Uterus (tissue), 4 donors: ENCODE data around the gene ZNF487. TPM values are rescaled to one million over a fixed set of nuclear protein-coding genes. Genes with fewer than 3 reads are reported as not detected.

Experiments
- DNase-seq, 2 donors: peaks; one replicate each; pipeline ENCODE4 v3.0.0-alpha.2; 2019 to 2020
- H3K27ac ChIP-seq, 2 donors: fragments of 200-600 bp; sonication (generic); 1 replicate in 1 of 2; 2 replicates in 1 of 2; pipeline ENCODE4 v1.5.1; 2016 to 2018
- H3K27me3 ChIP-seq, 2 donors: fragments of 200-600 bp; sonication (generic); one replicate each; pipeline ENCODE4 v1.5.1; 2018 to 2019; ENCODE audit warnings: control low read depth in 1 of 2
- H3K36me3 ChIP-seq, 2 donors: fragments of 200-600 bp; sonication (generic); one replicate each; pipeline ENCODE4 v1.5.1; 2019; ENCODE audit warnings: control low read depth in 1 of 2
- H3K4me1 ChIP-seq, 2 donors: fragments of 200-600 bp; sonication (generic); one replicate each; pipeline ENCODE4 v1.5.1; 2018 to 2019; ENCODE audit warnings: control low read depth in 1 of 2
- H3K4me3 ChIP-seq, 2 donors: fragments of 200-600 bp; sonication (generic); 1 replicate in 1 of 2; 2 replicates in 1 of 2; pipeline ENCODE4 v1.5.1; 2018 to 2019; ENCODE audit warnings: mild to moderate bottlenecking in 1 of 2
- H3K9me3 ChIP-seq, 2 donors: fragments of 200-600 bp; sonication (generic); one replicate each; pipeline ENCODE4 v1.5.1; 2019; ENCODE audit warnings: control low read depth in 1 of 2
- POLR2A ChIP-seq, 2 donors: fragments of 450-650 bp; IDR thresholded peaks; one replicate each; pipeline ENCODE4 v1.6.1; 2016; ENCODE audit warnings: antibody characterized with exemption in 2 of 2, mild to moderate bottlenecking in 1 of 2, moderate library complexity in 1 of 2
- intact Hi-C: fragments of 100-400 bp; cut with DNase I; formaldehyde crosslinking; loops from one replicate; pipeline ENCODE4 v1.15.1; 2023; ENCODE audit warnings: low total_unique reads
- total RNA-seq, 4 donors: library from RNA; depleted of rRNA in 3 of 4; stranded (reverse); fragments of >200 nt in 3 of 4; gene quantifications; one replicate each; pipeline versions ENCODE4 v1.1.0 to v1.2.4, GENCODE V29; 2014 to 2023
- TF ChIP-seq, protein P1 (sequence below), 4 experiments: fragments of 200-600 bp in 2 of 4; fragments of 450-650 bp in 2 of 4; sonication (generic) in 2 of 4; IDR thresholded peaks; one replicate each; pipeline ENCODE4 v1.5.1; 2016 to 2019; ENCODE audit warnings: antibody characterized with exemption in 4 of 4, mild to moderate bottlenecking in 2 of 4, moderate library complexity in 1 of 4
- donor health status: DM: yes; HTN: yes; CAD: no.

Gene ZNF487
- total RNA-seq, 4 donors from 2014 or later = 15.0 to 22.8 (median 17.8) TPM

DNA sequence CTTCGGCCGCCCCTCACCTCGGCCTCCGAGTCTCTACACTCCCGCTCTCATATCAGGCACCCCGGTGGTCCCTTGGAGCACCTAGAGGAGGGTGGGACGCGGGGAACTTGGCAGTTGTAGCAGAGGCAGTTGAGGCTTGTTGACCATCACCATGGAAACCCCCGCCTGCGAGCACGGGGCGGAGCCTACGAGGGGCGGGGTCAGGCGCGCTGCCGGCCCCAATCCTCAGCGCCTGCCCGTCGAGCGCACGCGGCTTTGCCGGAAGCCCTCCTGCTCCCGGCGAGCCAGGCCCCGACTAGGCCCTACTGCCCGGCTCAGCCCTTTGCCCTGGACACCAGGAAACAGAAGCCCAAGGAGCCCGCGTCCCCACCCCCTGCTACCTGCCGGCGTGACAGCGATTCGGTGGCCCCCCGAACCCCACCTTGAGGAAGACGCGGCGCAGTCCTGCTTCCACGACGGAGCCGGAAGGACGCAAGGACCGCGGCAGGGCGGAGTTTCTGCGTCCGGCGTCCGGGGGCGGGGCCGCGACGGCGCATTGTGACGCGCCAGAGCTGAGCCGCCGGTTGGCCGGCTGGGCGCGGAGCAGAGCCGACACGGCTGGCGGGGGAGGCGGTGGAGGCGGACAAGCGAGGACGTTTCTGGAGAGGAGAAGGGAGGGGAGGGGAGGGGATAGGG, 28.1 kb upstream of the ZNF487 start, which contains the start of gene HNRNPF:
Gene HNRNPF, minus strand, starts transcription at position 477 of the 675 bp plus-strand sequence. CDS start 21,302 bp downstream, outside the sequence.
- Histone ChIP-seq H3K4me3 (peak within 1 kb of the TSS; percentile 77 to 80), H3K9me3 (no peaks in the 10 kb centered on the region), H3K27ac (peak within 1 kb of the TSS; percentile 96 to 98), H3K27me3 (no peaks in the 10 kb centered on the region), H3K4me1 (peaks cover 6% of the 10 kb centered on the region in 2 donors), H3K36me3 (no peaks in the 10 kb centered on the region)
- intact Hi-C loops = no loop called here
- TF ChIP-seq POLR2A (IDR thresholded peaks at IDR 0.05) = peak; percentile 92 to 97
- TF ChIP-seq, protein P1, sequence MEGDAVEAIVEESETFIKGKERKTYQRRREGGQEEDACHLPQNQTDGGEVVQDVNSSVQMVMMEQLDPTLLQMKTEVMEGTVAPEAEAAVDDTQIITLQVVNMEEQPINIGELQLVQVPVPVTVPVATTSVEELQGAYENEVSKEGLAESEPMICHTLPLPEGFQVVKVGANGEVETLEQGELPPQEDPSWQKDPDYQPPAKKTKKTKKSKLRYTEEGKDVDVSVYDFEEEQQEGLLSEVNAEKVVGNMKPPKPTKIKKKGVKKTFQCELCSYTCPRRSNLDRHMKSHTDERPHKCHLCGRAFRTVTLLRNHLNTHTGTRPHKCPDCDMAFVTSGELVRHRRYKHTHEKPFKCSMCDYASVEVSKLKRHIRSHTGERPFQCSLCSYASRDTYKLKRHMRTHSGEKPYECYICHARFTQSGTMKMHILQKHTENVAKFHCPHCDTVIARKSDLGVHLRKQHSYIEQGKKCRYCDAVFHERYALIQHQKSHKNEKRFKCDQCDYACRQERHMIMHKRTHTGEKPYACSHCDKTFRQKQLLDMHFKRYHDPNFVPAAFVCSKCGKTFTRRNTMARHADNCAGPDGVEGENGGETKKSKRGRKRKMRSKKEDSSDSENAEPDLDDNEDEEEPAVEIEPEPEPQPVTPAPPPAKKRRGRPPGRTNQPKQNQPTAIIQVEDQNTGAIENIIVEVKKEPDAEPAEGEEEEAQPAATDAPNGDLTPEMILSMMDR (IDR thresholded peaks at IDR 0.05) = no peak
- DNase-seq = peak; percentile 95 to 96

- intact Hi-C loops = no loop called here
- peak in 1 of 2 donors; percentile 42 for DNase-seq
Measured at GRCh38 chr10:43409385-43410109, 27.4 kb upstream of the ZNF487 start.

DNA sequence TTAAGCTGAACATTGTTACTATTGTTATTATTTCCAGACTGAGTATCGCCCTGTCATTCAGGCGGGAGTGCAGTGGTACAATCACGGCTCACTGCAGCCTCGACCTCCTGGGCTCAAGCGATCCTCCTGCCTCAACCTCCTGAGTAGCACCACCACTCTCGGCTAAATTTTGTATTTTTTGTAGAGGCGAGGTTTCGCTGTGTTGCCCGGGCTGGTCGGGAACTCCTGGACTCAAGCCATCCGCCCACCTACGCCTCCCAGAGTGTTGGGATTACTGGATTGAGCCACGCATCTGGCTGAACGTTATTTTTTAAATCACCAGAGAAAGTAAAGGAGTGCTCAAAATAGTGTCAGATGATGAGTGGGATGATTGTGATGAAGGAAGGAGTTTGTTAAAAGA, 26.6 kb upstream of the ZNF487 start:
- Histone ChIP-seq H3K4me1 (peaks cover 6% of the 10 kb centered on the region in 2 donors), H3K27ac (no peak overlapping the region), H3K36me3 (no peaks in the 10 kb centered on the region), H3K9me3 (no peaks in the 10 kb centered on the region), H3K4me3 (no peak overlapping the region), H3K27me3 (no peaks in the 10 kb centered on the region)
- DNase-seq = no peak
- TF ChIP-seq POLR2A (IDR thresholded peaks at IDR 0.05) = no peak
- TF ChIP-seq, protein P1 (IDR thresholded peaks at IDR 0.05) = no peak
- intact Hi-C loops = no loop called here

More at GRCh38 chr10:43409385-43410109, 27.4 kb upstream of the ZNF487 start:
- peaks cover 6% of the 10 kb centered on the region in 2 donors for H3K4me1 ChIP-seq
- TF ChIP-seq, protein P1 (IDR thresholded peaks at IDR 0.05) = no peak
- no peak for TF ChIP-seq POLR2A (IDR thresholded peaks at IDR 0.05)
- H3K27me3 ChIP-seq = no peaks in the 10 kb centered on the region
- H3K27ac ChIP-seq = peak overlapping the region; percentile 96 to 98
- no peaks in the 10 kb centered on the region for H3K9me3 ChIP-seq
- peak overlapping the region; percentile 77 to 80 for H3K4me3 ChIP-seq
- no peaks in the 10 kb centered on the region for H3K36me3 ChIP-seq

DNA sequence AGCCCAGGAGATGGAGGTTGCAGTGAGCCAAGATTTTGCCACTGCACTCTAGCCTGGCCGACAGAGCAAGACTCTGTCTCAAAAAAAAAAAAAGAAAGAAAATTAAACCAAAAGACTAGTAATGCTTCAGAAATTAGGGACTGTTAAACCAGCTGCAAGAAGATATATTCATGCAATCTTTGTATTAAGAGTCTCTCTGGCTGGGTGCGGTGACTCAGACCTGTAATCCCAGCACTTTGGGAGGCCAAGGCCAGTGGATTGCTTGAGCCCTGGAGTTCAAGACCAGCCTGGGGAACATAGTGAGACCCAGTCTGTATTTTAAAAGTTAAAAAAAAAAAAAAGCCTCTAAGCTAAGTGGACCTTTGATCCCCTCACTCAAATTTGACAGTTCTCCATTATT, 25.4 kb upstream of the ZNF487 start:
- DNase-seq = no peak
- no peaks in the 10 kb centered on the region for H3K9me3 ChIP-seq
- peaks cover 0 to under 1% of the 10 kb centered on the region in 2 donors for H3K4me1 ChIP-seq
- no peak overlapping the region for H3K27ac ChIP-seq
- no peak overlapping the region for H3K4me3 ChIP-seq
- intact Hi-C loops = no loop called here
- H3K27me3 ChIP-seq = no peaks in the 10 kb centered on the region
- no peak for TF ChIP-seq POLR2A (IDR thresholded peaks at IDR 0.05)
- TF ChIP-seq, protein P1 (IDR thresholded peaks at IDR 0.05) = no peak
- H3K36me3 ChIP-seq = no peaks in the 10 kb centered on the region

GRCh38 chr10:43415544-43415943, 21.4 kb upstream of the ZNF487 start:
- DNase-seq = no peak
- Histone ChIP-seq H3K36me3 (no peaks in the 10 kb centered on the region), H3K4me3 (no peak overlapping the region), H3K9me3 (no peaks in the 10 kb centered on the region), H3K4me1 (no peaks in the 10 kb centered on the region), H3K27ac (no peak overlapping the region), H3K27me3 (no peaks in the 10 kb centered on the region)
- intact Hi-C loops = no loop called here
- no peak for TF ChIP-seq POLR2A (IDR thresholded peaks at IDR 0.05)
- TF ChIP-seq, protein P1 (IDR thresholded peaks at IDR 0.05) = no peak
